SK-N-SH treated with all-trans-retinoic acid at 6 μM for 48 hours (cell line): Measurements from ENCODE around the gene BZW2.

Experiments
- ARNTL ChIP-seq: fragments of 450-650 bp; formaldehyde crosslinking; IDR thresholded peaks from 2 replicates; pipeline ENCODE4 v1.5.0; 2020; ENCODE audit warnings: low read depth, mild to moderate bottlenecking, moderate library complexity, borderline replicate concordance
- BACH2 ChIP-seq: fragments of 250-450 bp; sonication (Bioruptor Pico); IDR thresholded peaks from 2 replicates; pipeline ENCODE4 v1.9.0; 2021; ENCODE audit warnings: mild to moderate bottlenecking, borderline replicate concordance
- ESRRG ChIP-seq: fragments of 250-450 bp; sonication (Bioruptor Pico); IDR thresholded peaks from 2 replicates; pipeline ENCODE4 v1.6.1; 2021; ENCODE audit warnings: mild to moderate bottlenecking
- GLIS3 ChIP-seq: fragments of 250-450 bp; sonication (Bioruptor Pico); IDR thresholded peaks from 2 replicates; pipeline ENCODE4 v1.5.0; 2020; ENCODE audit warnings: mild to moderate bottlenecking, moderate library complexity
- ISL1 ChIP-seq: fragments of 250-450 bp; sonication (Bioruptor Pico); IDR thresholded peaks from 2 replicates; pipeline ENCODE4 v2.1.2; 2022; ENCODE audit warnings: mild to moderate bottlenecking, moderate library complexity
- PATZ1 ChIP-seq: fragments of 250-450 bp; sonication (Bioruptor Pico); IDR thresholded peaks from 2 replicates; pipeline ENCODE4 v1.8.0; 2020; ENCODE audit warnings: mild to moderate bottlenecking, moderate library complexity, borderline replicate concordance
- PPARA ChIP-seq: fragments of 250-450 bp; sonication (Bioruptor Pico); IDR thresholded peaks from 2 replicates; pipeline ENCODE4 v1.5.0; 2020; ENCODE audit warnings: mild to moderate bottlenecking, borderline replicate concordance
- RARB ChIP-seq: fragments of 250-450 bp; sonication (Bioruptor Pico); IDR thresholded peaks from 2 replicates; pipeline ENCODE4 v1.8.0; 2021; ENCODE audit warnings: mild to moderate bottlenecking, moderate library complexity
- SNAI2 ChIP-seq: fragments of 250-450 bp; sonication (Bioruptor Pico); IDR thresholded peaks from 2 replicates; pipeline ENCODE4 v1.5.0; 2020; ENCODE audit warnings: mild to moderate bottlenecking, moderate library complexity
- TCF4 ChIP-seq: fragments of 250-450 bp; sonication (Bioruptor Pico); IDR thresholded peaks from 2 replicates; pipeline ENCODE4 v1.8.0; 2021; ENCODE audit warnings: mild to moderate bottlenecking, moderate library complexity, borderline replicate concordance
- ZC3H10 ChIP-seq: fragments of 250-450 bp; sonication (Bioruptor Pico); IDR thresholded peaks from 2 replicates; pipeline ENCODE4 v1.5.1; 2021; ENCODE audit warnings: mild to moderate bottlenecking, moderate library complexity
- ZFP3 ChIP-seq: fragments of 250-450 bp; sonication (Bioruptor Pico); IDR thresholded peaks from 2 replicates; pipeline ENCODE4 v1.5.0; 2020; ENCODE audit warnings: mild to moderate bottlenecking, moderate library complexity
- ZNF8 ChIP-seq: fragments of 450-650 bp; formaldehyde crosslinking; IDR thresholded peaks from 2 replicates; pipeline ENCODE4 v1.5.0; 2020; ENCODE audit warnings: mild to moderate bottlenecking, moderate library complexity
- TF ChIP-seq, protein P1 (sequence below): fragments of 250-450 bp; sonication (Bioruptor Pico); IDR thresholded peaks from 2 replicates; pipeline ENCODE4 v1.5.1; 2020; ENCODE audit warnings: low read depth, mild to moderate bottlenecking, moderate library complexity

- TF ChIP-seq ISL1 (CRISPR knock-in tag) (no peak), ARNTL (no peak), ESRRG (CRISPR knock-in tag) (no peak), GLIS3 (no peak), PPARA (CRISPR knock-in tag) (no peak), ZNF8 (CRISPR knock-in tag) (no peak), ZFP3 (CRISPR knock-in tag) (no peak), TCF4 (no peak), BACH2 (CRISPR knock-in tag) (no peak), RARB (CRISPR knock-in tag) (no peak), SNAI2 (CRISPR knock-in tag) (no peak), PATZ1 (CRISPR knock-in tag) (no peak), ZC3H10 (CRISPR knock-in tag) (no peak)
- TF ChIP-seq, protein P1, sequence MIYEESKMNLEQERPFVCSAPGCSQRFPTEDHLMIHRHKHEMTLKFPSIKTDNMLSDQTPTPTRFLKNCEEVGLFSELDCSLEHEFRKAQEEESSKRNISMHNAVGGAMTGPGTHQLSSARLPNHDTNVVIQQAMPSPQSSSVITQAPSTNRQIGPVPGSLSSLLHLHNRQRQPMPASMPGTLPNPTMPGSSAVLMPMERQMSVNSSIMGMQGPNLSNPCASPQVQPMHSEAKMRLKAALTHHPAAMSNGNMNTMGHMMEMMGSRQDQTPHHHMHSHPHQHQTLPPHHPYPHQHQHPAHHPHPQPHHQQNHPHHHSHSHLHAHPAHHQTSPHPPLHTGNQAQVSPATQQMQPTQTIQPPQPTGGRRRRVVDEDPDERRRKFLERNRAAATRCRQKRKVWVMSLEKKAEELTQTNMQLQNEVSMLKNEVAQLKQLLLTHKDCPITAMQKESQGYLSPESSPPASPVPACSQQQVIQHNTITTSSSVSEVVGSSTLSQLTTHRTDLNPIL (CRISPR knock-in tag) = no peak
Measured at GRCh38 chr7:16652888-16653287, 6.9 kb downstream of the BZW2 start.
